GM19238 (cell line): Measurements from ENCODE around the gene RAB1A.
A peak's percentile ranks its signal among the peaks of the same experiment; 100 is the strongest.
"Not testable (repeated sequence)": the region's sequence is repeated elsewhere in the genome, so short reads cannot be mapped to it uniquely, and the experiment has no call there.

Experiments used
- DNase-seq: peaks from one replicate; pipeline ENCODE4 v3.0.0; 2011; ENCODE audit warnings: low spot score; ENCODE audit not compliant: insufficient read length

The RAB1A gene

GRCh38 chr2:65136253-65136652, 6.3 kb upstream of the RAB1A start:
- no peak for DNase-seq

DNA sequence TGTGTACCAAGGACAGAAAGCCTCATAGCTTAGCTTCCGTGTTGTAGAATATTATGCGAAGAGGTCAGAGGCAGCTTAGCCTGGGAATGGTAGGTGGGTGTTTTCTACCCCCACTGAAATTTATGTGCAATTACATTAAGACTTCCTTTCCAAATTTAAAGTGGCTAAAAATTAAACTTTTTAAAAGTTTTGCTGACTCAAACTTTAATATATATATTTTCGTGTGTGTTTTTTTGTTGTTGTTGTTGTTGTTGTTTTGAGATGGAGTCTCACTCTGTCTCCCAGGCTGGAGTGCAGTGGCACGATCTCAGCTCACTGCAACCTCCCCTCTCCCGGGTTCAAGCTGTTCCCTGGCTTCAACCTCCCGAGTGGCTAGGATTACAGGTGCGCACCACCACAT, 4.3 kb upstream of the RAB1A start:
- no peak for DNase-seq

DNA sequence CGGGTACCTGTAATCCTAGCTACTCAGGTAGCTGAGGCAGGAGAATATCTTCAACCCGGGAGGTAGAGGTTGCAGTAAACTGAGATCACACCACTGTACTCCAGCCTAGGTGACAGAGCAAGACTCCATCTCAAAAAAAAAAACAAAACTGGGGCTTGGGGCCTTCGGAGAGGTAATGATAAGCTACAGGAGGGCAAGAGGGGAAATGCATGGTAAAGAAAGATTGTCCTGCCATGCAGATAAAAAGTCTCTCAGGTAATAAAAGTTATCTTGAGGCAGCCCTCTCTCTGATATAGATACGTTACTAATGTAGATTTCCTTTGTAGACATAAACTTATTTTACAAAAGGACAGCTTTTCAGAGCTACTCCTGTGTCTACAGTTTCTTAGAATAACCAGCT, 3.7 kb upstream of the RAB1A start:
- DNase-seq = no peak

- DNase-seq = not testable (repeated sequence)
Observed at GRCh38 chr2:65132930-65133329, 3.0 kb upstream of the RAB1A start.

- no peak for DNase-seq
Observed at GRCh38 chr2:65130664-65131175, 814 bp upstream of the RAB1A start.

- peak; percentile 7 for DNase-seq
Observed at GRCh38 chr2:65129286-65129825, 550 bp downstream of the RAB1A start.

- DNase-seq = no peak
Observed at GRCh38 chr2:65128297-65129190, 1.4 kb downstream of the RAB1A start.

DNA sequence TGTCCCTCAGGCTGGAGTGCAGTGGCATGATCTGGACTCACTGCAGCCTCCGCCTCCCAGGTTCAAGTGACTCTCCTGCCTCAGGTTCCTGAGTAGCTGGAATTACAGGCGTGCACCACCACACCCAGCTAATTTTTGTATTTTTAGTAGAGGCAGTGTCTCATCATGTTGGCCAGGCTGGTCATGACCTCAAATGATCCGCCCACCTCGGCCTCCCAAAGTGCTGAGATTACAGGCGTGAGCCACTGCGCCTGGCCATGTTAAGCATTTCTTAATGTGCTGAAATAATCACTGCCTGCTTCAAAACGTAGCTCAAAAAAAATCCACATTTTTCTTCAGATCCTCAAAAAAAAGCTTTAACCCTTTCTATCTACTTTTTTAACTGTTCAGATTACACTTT, 4.4 kb downstream of the RAB1A start:
- DNase-seq = not testable (repeated sequence)

- DNase-seq = no peak
Observed at GRCh38 chr2:65122313-65122712, 7.6 kb downstream of the RAB1A start.

- no peak for DNase-seq
Observed at GRCh38 chr2:65120990-65121693, 8.8 kb downstream of the RAB1A start.

DNA sequence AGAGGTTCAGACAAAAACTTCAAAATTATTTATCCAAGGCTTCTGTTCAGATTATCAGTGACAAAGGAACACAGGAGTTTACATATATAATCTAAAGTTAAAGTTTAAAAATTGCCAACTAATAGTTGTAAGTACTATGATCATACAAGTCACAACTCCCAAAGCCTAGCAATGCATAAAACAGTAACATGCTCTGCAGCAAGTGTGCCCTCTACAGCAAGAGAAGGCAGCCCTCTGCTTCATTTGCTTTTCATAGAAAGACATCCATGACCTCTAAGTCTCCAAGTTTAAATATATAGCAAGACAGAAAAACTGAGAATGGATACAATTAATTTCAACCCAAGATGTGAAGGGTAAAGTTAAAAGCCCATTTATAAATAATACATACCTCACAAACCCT, 13.3 kb downstream of the RAB1A start:
- no peak for DNase-seq

GRCh38 chr2:65114921-65115320, 15.0 kb downstream of the RAB1A start:
- no peak for DNase-seq

GRCh38 chr2:65113816-65114215, 16.1 kb downstream of the RAB1A start:
- DNase-seq = no peak

DNA sequence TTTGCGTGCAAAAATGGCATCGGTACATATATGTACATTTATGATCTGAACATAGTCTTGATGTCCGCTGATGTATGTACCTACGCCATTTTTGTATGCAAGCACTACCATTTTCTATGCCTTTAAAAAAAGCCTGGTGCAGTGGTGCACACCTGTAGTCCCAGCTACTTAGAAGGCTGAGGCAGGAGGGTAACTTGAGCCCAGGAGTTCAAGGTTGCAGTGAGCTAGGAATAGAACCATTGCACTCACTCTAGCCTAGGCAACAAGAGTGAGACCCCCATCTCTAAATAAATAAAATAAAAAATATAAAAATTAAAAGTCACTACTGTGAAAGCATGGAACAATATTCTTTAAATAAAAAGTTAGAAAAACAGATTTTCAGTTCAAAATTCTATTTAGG, 16.7 kb downstream of the RAB1A start:
- DNase-seq = no peak

DNA sequence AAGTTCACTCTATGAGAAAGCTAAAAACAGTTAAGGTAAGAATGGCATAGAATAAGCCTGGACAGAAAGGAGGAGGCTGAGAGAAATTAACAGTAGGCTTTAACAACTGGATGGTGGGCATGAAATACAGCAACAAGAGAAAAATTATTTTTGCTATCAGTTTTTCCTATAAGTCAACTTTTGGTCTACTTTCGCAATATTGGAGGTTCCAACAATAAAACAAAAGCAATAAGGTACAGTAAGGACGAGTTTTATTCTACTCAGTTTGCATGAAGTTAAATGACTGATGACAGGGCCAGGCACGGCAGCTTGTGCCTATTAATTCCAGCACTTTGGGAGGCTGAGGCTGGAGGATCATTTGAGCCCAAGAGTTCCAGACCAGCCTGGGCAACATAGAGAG, 17.3 kb downstream of the RAB1A start:
- no peak for DNase-seq

- DNase-seq = no peak
Observed at GRCh38 chr2:65108780-65109179, 21.1 kb downstream of the RAB1A start.

GRCh38 chr2:65107530-65107929, 22.4 kb downstream of the RAB1A start:
- DNase-seq = no peak

DNA sequence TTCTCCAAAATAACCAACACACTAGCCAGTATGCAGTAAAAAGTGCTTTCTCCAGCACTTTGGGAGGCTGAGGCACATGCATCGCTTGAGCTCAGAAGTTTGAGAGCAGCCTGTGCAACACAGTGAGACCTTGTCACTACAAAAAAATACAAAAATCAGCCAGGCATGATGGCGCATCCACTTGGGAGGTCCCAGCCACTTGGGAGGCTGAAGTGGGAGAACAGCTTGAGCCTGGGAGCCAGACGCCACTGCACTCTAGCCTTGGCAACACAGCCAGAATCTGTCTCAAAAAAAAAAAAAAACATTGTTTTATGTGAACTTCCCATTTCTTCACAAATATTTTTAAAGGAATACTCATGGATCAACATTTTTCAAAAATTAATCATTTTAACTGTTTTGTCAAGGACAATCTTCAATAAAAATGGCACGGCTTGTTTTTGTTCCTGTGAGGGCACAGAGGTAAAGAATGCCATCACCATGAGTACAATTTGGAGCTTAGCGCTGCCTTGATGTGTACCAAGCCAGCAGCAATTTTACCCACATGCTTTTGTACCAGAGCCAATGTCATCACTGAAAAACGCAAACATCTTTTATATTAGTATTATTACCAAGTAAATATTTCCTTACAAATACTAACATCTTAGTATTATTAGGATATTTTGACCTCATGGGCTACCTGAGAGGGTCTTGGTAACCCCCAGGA, 26.7 kb downstream of the RAB1A start:
- DNase-seq = no peak

- DNase-seq = no peak
Observed at GRCh38 chr2:65101071-65101470, 28.8 kb downstream of the RAB1A start.

- DNase-seq = no peak
Observed at GRCh38 chr2:65098741-65099140, 31.2 kb downstream of the RAB1A start.

- no peak for DNase-seq
Observed at GRCh38 chr2:65097844-65098243, 32.1 kb downstream of the RAB1A start.

DNA sequence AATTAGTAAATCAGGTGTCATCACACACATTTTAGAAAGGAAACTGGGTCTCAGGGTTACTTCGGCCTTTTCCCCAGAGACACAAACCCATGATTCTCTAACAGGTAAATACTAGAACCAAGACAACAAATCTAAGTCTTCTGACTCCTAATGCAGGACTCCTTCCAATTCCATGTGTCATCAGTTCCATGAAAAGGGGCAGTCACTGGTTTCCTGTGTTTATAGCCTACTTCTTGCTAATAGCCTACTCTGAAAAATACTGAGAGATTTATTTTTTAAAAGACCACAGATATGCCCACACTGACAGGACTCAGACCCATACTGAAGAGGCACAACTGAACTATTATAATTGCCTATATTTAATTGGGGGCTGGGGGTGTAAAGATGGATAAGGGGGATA, 33.0 kb downstream of the RAB1A start:
- DNase-seq = no peak
